ENCODE results near the gene AKR1E2.

DNA sequence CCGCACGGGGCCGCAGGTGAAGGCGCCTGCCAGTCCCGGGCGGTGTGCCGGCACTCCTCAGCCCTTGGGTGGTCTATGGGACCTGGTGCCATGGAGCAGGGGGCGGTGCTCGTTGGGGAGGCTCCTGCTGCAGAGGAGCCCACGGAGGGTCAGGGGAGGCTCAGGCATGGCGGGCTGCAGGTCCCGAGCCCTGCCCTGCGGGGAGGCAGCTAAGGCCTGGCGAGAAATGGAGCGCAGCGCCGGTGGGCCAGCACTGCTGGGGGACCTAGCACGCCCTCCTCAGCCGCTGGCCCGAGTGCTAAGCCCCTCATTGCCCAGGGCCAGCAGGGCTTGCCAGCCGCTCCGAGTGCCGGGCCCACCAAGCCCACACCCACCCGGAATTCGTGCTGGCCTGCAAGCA, 18.9 kb downstream of the AKR1E2 start:
- TF ChIP-seq, protein P1, sequence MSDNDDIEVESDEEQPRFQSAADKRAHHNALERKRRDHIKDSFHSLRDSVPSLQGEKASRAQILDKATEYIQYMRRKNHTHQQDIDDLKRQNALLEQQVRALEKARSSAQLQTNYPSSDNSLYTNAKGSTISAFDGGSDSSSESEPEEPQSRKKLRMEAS (IDR thresholded peaks at IDR 0.05; ENCODE audit: insufficient read depth, insufficient read length): no peak
- TF ChIP-seq, protein P2, sequence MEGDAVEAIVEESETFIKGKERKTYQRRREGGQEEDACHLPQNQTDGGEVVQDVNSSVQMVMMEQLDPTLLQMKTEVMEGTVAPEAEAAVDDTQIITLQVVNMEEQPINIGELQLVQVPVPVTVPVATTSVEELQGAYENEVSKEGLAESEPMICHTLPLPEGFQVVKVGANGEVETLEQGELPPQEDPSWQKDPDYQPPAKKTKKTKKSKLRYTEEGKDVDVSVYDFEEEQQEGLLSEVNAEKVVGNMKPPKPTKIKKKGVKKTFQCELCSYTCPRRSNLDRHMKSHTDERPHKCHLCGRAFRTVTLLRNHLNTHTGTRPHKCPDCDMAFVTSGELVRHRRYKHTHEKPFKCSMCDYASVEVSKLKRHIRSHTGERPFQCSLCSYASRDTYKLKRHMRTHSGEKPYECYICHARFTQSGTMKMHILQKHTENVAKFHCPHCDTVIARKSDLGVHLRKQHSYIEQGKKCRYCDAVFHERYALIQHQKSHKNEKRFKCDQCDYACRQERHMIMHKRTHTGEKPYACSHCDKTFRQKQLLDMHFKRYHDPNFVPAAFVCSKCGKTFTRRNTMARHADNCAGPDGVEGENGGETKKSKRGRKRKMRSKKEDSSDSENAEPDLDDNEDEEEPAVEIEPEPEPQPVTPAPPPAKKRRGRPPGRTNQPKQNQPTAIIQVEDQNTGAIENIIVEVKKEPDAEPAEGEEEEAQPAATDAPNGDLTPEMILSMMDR (IDR thresholded peaks at IDR 0.05; ENCODE audit: extremely low read depth in 1 of 2, insufficient read depth in 1 of 2, low read depth in 1 of 2, low read length in 2 of 2): no peak
- no peak for TF ChIP-seq POLR2A (IDR thresholded peaks at IDR 0.05; ENCODE audit: low read depth, low read length)
- TF ChIP-seq POLR2AphosphoS5 (IDR thresholded peaks at IDR 0.05; ENCODE audit: insufficient read depth, low read depth, low read length): no peak
- TF ChIP-seq MYC (IDR thresholded peaks at IDR 0.05; ENCODE audit: low read depth, low read length): no peak
- TF ChIP-seq GATA2 (IDR thresholded peaks at IDR 0.05; ENCODE audit: insufficient read depth, insufficient read length, low read depth, low read length): no peak
- no peak for TF ChIP-seq EZH2 (IDR thresholded peaks at IDR 0.05; ENCODE audit: borderline replicate concordance, low read depth, low read length, severe bottlenecking)
- no peak for TF ChIP-seq JUN (IDR thresholded peaks at IDR 0.05; ENCODE audit: borderline replicate concordance, insufficient read depth, insufficient read length, low read depth)
